ENCODE measurements around the gene CD300A.

CD300A gene

GRCh38 chr17:74524653-74525464 lies 58.4 kb downstream of the CD300A start:
- no peak for DNase-seq

- DNase-seq: no peak
These were observed 59.0 kb downstream of the CD300A start for GRCh38 chr17:74525465-74525725.

- no peak for DNase-seq
These were observed 59.4 kb downstream of the CD300A start for GRCh38 chr17:74525781-74526288.

GRCh38 chr17:74526681-74527080 lies 60.2 kb downstream of the CD300A start:
- no peak for DNase-seq

GRCh38 chr17:74527081-74527480 lies 60.6 kb downstream of the CD300A start:
- no peak for DNase-seq

- DNase-seq: no peak
These were observed 61.3 kb downstream of the CD300A start for GRCh38 chr17:74527756-74528155.

GRCh38 chr17:74528491-74529199 lies 62.2 kb downstream of the CD300A start:
- no peak for DNase-seq

- no peak for DNase-seq
These were observed 62.8 kb downstream of the CD300A start for GRCh38 chr17:74529243-74529642.

GRCh38 chr17:74530831-74531150 lies 64.4 kb downstream of the CD300A start:
- DNase-seq: no peak

GRCh38 chr17:74531231-74531761 lies 64.9 kb downstream of the CD300A start, which contains the start of gene CD300LB:
CD300LB (minus strand) TSS chr17:74531475; CDS start chr17:74531350, 125 bp downstream.
- DNase-seq: no peak

- no peak for DNase-seq
These were observed 65.7 kb downstream of the CD300A start for GRCh38 chr17:74532115-74532514.

Measured in NCI-H1436 treated with DMSO at 0.1 percent for 48 hours (cell line).